IPS DF 6.9 (cell line): ENCODE results near the gene MRAP.

Experiments
- DNase-seq: peaks from one replicate; pipeline ENCODE4 v3.0.0-alpha.2; 2013; ENCODE audit warnings: low read depth, low spot score
- H3K27ac ChIP-seq: one replicate; pipeline ENCODE4 v1.5.1; 2013; ENCODE audit warnings: low read length, control low read depth
- H3K27me3 ChIP-seq: 2 replicates; pipeline ENCODE4 v1.6.1; 2013; ENCODE audit warnings: mild to moderate bottlenecking, low read length; ENCODE audit not compliant: control insufficient read depth, insufficient read depth
- H3K36me3 ChIP-seq: 2 replicates; pipeline ENCODE4 v1.6.1; 2013; ENCODE audit warnings: low read length; ENCODE audit not compliant: control insufficient read depth, insufficient read depth
- H3K4me1 ChIP-seq: 2 replicates; pipeline ENCODE4 v1.6.1; 2013; ENCODE audit warnings: low read length; ENCODE audit not compliant: control insufficient read depth, insufficient read depth
- H3K4me3 ChIP-seq: 2 replicates; pipeline ENCODE4 v1.5.1; 2013; ENCODE audit warnings: mild to moderate bottlenecking, low read length
- H3K9me3 ChIP-seq: 2 replicates; pipeline ENCODE4 v1.6.1; 2013; ENCODE audit warnings: low read length, inconsistent platforms; ENCODE audit not compliant: control insufficient read depth, insufficient read depth
- WGBS: extraction: QIAGEN DNeasy Blood & Tissue Kit; methylation state at CpG from one replicate; pipeline ENCODE4 v1.1.7; 2013; ENCODE audit warnings: mixed read lengths, missing lambda C conversion rate; ENCODE audit not compliant: insufficient read length, insufficient coverage; 5-methylcytosine and 5-hydroxymethylcytosine counted together

The MRAP gene

DNA sequence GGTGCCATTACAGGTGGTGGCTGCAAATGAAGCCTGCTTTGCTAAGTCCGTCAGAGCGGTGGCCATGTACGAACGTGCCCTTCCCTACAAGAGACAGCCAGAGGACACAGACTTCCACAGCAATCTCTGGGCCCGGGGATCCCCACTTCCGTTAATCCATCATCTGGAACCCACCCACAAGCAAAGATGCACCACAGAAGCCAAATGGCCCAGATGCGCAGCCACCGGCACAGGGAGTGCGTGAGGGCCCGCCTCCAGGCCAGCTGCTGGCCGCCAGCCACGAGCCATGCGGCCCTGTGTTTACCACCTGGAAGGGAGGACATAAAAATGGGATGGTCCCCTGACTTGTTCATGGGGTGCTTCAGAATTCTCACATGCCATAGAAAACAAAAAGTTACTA lies 22.1 kb downstream of the MRAP start:
- H3K27ac ChIP-seq = no peak overlapping the region
- H3K27me3 ChIP-seq = no peaks in the 10 kb centered on the region
- H3K4me3 ChIP-seq = no peak overlapping the region
- WGBS = no CpG with 5 or more reads among the region's 13 CpGs
- H3K9me3 ChIP-seq = no peaks in the 10 kb centered on the region
- peaks cover 72% of the 10 kb centered on the region for H3K36me3 ChIP-seq
- DNase-seq = no peak
- no peaks in the 10 kb centered on the region for H3K4me1 ChIP-seq

GRCh38 chr21:32321480-32321879 lies 22.8 kb downstream of the MRAP start:
- Histone ChIP-seq H3K36me3 (peaks cover 68% of the 10 kb centered on the region), H3K9me3 (no peaks in the 10 kb centered on the region), H3K4me1 (no peaks in the 10 kb centered on the region), H3K27ac (no peak overlapping the region), H3K4me3 (no peak overlapping the region), H3K27me3 (no peaks in the 10 kb centered on the region)
- no peak for DNase-seq
- no CpG with 5 or more reads among the region's 13 CpGs for WGBS

DNA sequence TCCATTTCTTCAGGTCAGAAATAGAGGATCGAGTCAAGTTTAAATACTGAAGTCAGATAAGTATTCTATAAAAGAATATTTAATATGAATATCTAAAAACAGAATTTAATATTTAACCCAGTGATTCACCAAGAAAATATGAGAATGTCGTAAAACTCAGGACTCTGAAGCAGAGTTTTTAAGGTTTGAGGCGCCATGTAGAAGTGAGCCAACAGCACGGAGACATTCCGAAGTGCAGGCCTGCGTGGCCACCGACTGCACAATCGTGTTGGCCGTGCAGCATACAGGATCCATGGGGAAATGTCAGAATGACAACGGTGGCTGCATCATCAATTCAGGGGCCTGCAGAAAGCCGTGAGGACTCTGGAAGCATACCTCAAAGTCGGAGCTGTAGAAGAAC lies 23.4 kb downstream of the MRAP start:
- Histone ChIP-seq H3K27me3 (no peaks in the 10 kb centered on the region), H3K4me3 (no peak overlapping the region), H3K36me3 (peaks cover 62% of the 10 kb centered on the region), H3K4me1 (no peaks in the 10 kb centered on the region), H3K27ac (no peak overlapping the region), H3K9me3 (no peaks in the 10 kb centered on the region)
- DNase-seq = no peak
- WGBS = no CpG with 5 or more reads among the region's 12 CpGs

GRCh38 chr21:32322676-32323075 lies 24.0 kb downstream of the MRAP start:
- Histone ChIP-seq H3K36me3 (peaks cover 57% of the 10 kb centered on the region), H3K4me1 (no peaks in the 10 kb centered on the region), H3K9me3 (no peaks in the 10 kb centered on the region), H3K27me3 (no peaks in the 10 kb centered on the region), H3K4me3 (no peak overlapping the region), H3K27ac (no peak overlapping the region)
- DNase-seq = no peak
- no CpG with 5 or more reads among the region's 10 CpGs for WGBS

- H3K9me3 ChIP-seq = no peaks in the 10 kb centered on the region
- no peak for DNase-seq
- no peaks in the 10 kb centered on the region for H3K4me1 ChIP-seq
- no CpG with 5 or more reads among the region's 8 CpGs for WGBS
- H3K27ac ChIP-seq = no peak overlapping the region
- H3K27me3 ChIP-seq = no peaks in the 10 kb centered on the region
- H3K36me3 ChIP-seq = peaks cover 40% of the 10 kb centered on the region
- H3K4me3 ChIP-seq = no peak overlapping the region
Measured at GRCh38 chr21:32325706-32326105, 27.1 kb downstream of the MRAP start.

- Histone ChIP-seq H3K4me1 (no peaks in the 10 kb centered on the region), H3K9me3 (no peaks in the 10 kb centered on the region), H3K4me3 (no peak overlapping the region), H3K27ac (no peak overlapping the region), H3K36me3 (peaks cover 17% of the 10 kb centered on the region), H3K27me3 (no peaks in the 10 kb centered on the region)
- no CpG with 5 or more reads among the region's 3 CpGs for WGBS
- no peak for DNase-seq
Measured at GRCh38 chr21:32328595-32328994, 29.9 kb downstream of the MRAP start.

DNA sequence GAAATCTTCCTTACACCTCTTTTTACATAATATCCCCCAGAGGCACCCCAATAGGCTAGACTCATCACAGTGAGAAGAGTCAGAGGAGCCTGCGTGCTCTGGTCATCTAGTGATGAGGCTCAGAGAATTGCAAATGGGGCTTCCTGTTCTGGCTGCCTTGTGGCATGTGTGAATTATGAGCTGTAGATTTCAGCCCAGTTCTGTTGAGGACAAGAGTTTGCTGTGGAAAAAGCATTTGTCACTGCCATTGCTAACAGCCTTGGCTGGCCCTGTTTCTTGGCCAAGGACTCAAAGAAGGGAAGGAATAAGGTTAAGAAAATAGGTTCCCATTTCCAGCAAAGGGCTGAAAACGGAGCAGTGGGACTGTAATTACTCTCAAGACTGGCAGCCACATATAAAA lies 30.7 kb downstream of the MRAP start:
- no peak for DNase-seq
- H3K4me1 ChIP-seq = no peaks in the 10 kb centered on the region
- WGBS = no CpG with 5 or more reads among the region's 2 CpGs
- H3K9me3 ChIP-seq = no peaks in the 10 kb centered on the region
- H3K27me3 ChIP-seq = no peaks in the 10 kb centered on the region
- no peak overlapping the region for H3K27ac ChIP-seq
- H3K36me3 ChIP-seq = peaks cover 10% of the 10 kb centered on the region
- H3K4me3 ChIP-seq = no peak overlapping the region

GRCh38 chr21:32329776-32330175 lies 31.1 kb downstream of the MRAP start:
- WGBS = no CpG with 5 or more reads among the region's 3 CpGs
- Histone ChIP-seq H3K4me1 (no peaks in the 10 kb centered on the region), H3K9me3 (no peaks in the 10 kb centered on the region), H3K27me3 (no peaks in the 10 kb centered on the region), H3K4me3 (no peak overlapping the region), H3K36me3 (peaks cover 6% of the 10 kb centered on the region), H3K27ac (no peak overlapping the region)
- DNase-seq = no peak

DNA sequence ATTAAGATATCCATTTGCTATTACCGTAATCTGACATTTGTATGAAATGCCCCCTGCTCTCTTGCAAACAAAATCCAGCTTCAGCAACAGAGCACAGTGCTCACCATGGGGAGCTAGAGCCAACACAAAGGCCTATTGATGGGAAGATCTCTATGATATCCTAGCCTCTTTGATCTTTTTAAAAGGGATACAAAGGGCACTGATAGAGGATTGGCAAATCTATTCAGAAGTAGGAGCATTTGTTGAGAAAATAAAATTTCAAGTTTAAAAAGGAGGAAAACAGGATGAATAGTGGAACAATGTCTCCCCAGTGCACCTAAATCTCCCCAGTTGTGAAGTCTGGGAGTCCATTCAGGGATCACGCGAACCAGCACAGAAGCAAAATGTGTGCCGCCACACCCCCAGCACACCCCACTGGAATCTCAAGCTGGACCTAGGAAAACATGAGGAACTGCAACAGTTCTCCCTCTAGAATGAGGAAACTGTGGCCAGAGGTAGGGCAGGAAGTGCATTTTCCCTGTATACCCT lies 32.2 kb downstream of the MRAP start:
- Histone ChIP-seq H3K27ac (no peak overlapping the region), H3K36me3 (peaks cover 5% of the 10 kb centered on the region; the same call in 1 of the 2 replicates), H3K4me1 (no peaks in the 10 kb centered on the region), H3K9me3 (no peaks in the 10 kb centered on the region), H3K4me3 (no peak overlapping the region), H3K27me3 (no peaks in the 10 kb centered on the region)
- DNase-seq = no peak
- no CpG with 5 or more reads among the region's 4 CpGs for WGBS

GRCh38 chr21:32331444-32332305 lies 33.0 kb downstream of the MRAP start:
- no peaks in the 10 kb centered on the region for H3K27me3 ChIP-seq
- H3K4me1 ChIP-seq = no peaks in the 10 kb centered on the region
- no peak overlapping the region for H3K27ac ChIP-seq
- H3K36me3 ChIP-seq = peaks cover 9% of the 10 kb centered on the region; the same call in 1 of the 2 replicates
- no peak for DNase-seq
- WGBS = no CpG with 5 or more reads among the region's 9 CpGs
- H3K4me3 ChIP-seq = no peak overlapping the region
- no peaks in the 10 kb centered on the region for H3K9me3 ChIP-seq
